Lower lobe of right lung (tissue), 2 donors: ENCODE results near the gene CMTM3. TPM values are rescaled to one million over a fixed set of nuclear protein-coding genes. Genes with fewer than 3 reads are reported as not detected.

Experiments used
- ATAC-seq, 2 donors: fragments of 200-7000 bp; cut with Tn5 transposase; one replicate each; pipeline ENCODE4 v1.9.1; 2020 to 2022; ENCODE audit warnings: mild to moderate bottlenecking in 2 of 2, moderate library complexity in 2 of 2
- DNase-seq: peaks from one replicate; pipeline ENCODE4 v3.0.0-alpha.2; 2020
- H3K27ac ChIP-seq: fragments of 200-600 bp; one replicate; pipeline ENCODE4 v1.8.0; 2022
- H3K27me3 ChIP-seq: fragments of 200-600 bp; one replicate; pipeline ENCODE4 v1.8.0; 2022; ENCODE audit warnings: low read depth
- H3K36me3 ChIP-seq: fragments of 200-600 bp; one replicate; pipeline ENCODE4 v1.8.0; 2022; ENCODE audit warnings: mild to moderate bottlenecking
- H3K4me1 ChIP-seq: fragments of 200-600 bp; one replicate; pipeline ENCODE4 v1.8.0; 2022
- H3K4me3 ChIP-seq: fragments of 200-600 bp; one replicate; pipeline ENCODE4 v1.8.0; 2022; ENCODE audit warnings: mild to moderate bottlenecking
- H3K9me3 ChIP-seq: fragments of 200-600 bp; one replicate; pipeline ENCODE4 v1.8.0; 2022
- CTCF ChIP-seq: fragments of 200-600 bp; IDR thresholded peaks from one replicate; pipeline ENCODE4 v1.8.0; 2022; ENCODE audit warnings: antibody characterized with exemption, mild to moderate bottlenecking
- intact Hi-C: fragments of 100-400 bp; cut with DNase I; formaldehyde crosslinking; loops from one replicate; pipeline ENCODE4 v1.11.0; 2022
- total RNA-seq: library from RNA; stranded (reverse); fragmentation: NEBNext Ultra II Directional; extraction: Animal tissue kit (Norgen Biotek cat#: 25700); gene quantifications from one replicate; pipeline ENCODE4 v1.2.1, GENCODE V29; 2021
- donor health status: DM: no; HTN: yes; CAD: no; lungs with severe emphysema.

The CMTM3 gene
- total RNA-seq, 1 donor from 2014 or later, result 35.8 TPM

GRCh38 chr16:66635406-66635805 lies 30.9 kb downstream of the CMTM3 start:
- no peak for DNase-seq
- no peak for ATAC-seq
- intact Hi-C loops, result no loop called here
- Histone ChIP-seq H3K9me3 (no peaks in the 10 kb centered on the region), H3K4me3 (no peak overlapping the region), H3K4me1 (no peaks in the 10 kb centered on the region), H3K27me3 (no peaks in the 10 kb centered on the region), H3K27ac (no peak overlapping the region), H3K36me3 (peaks cover 14% of the 10 kb centered on the region)
- TF ChIP-seq CTCF, result no peak

GRCh38 chr16:66636199-66636598 lies 31.7 kb downstream of the CMTM3 start:
- no peak for ATAC-seq
- H3K36me3 ChIP-seq, result peaks cover 14% of the 10 kb centered on the region
- no peaks in the 10 kb centered on the region for H3K27me3 ChIP-seq
- no peak overlapping the region for H3K27ac ChIP-seq
- H3K4me3 ChIP-seq, result no peak overlapping the region
- TF ChIP-seq CTCF, result no peak
- no peak for DNase-seq
- H3K9me3 ChIP-seq, result no peaks in the 10 kb centered on the region
- intact Hi-C loops, result no loop called here
- H3K4me1 ChIP-seq, result no peaks in the 10 kb centered on the region

GRCh38 chr16:66637806-66638205 lies 33.3 kb downstream of the CMTM3 start:
- H3K27me3 ChIP-seq, result no peaks in the 10 kb centered on the region
- H3K4me3 ChIP-seq, result no peak overlapping the region
- no peaks in the 10 kb centered on the region for H3K4me1 ChIP-seq
- TF ChIP-seq CTCF, result no peak
- intact Hi-C loops, result no loop called here
- H3K36me3 ChIP-seq, result peaks cover 14% of the 10 kb centered on the region
- no peak overlapping the region for H3K27ac ChIP-seq
- DNase-seq (no peak), ATAC-seq (no peak)
- no peaks in the 10 kb centered on the region for H3K9me3 ChIP-seq

- intact Hi-C loops, result no loop called here
- no peak for ATAC-seq
- Histone ChIP-seq H3K27me3 (no peaks in the 10 kb centered on the region), H3K4me3 (no peak overlapping the region), H3K9me3 (no peaks in the 10 kb centered on the region), H3K27ac (no peak overlapping the region), H3K4me1 (no peaks in the 10 kb centered on the region), H3K36me3 (peaks cover 14% of the 10 kb centered on the region)
- DNase-seq, result no peak
- TF ChIP-seq CTCF, result no peak
Measured at GRCh38 chr16:66639091-66639885, 34.8 kb downstream of the CMTM3 start.

- Histone ChIP-seq H3K27ac (no peak overlapping the region), H3K36me3 (peaks cover 5% of the 10 kb centered on the region), H3K27me3 (no peaks in the 10 kb centered on the region), H3K4me1 (no peaks in the 10 kb centered on the region), H3K4me3 (no peak overlapping the region), H3K9me3 (no peaks in the 10 kb centered on the region)
- ATAC-seq, result no peak
- TF ChIP-seq CTCF, result no peak
- intact Hi-C loops, result no loop called here
- no peak for DNase-seq
Measured at GRCh38 chr16:66640724-66641314, 36.3 kb downstream of the CMTM3 start.
